Measurements from ENCODE around the gene TADA2B. TPM values are rescaled to one million over a fixed set of nuclear protein-coding genes. Genes with fewer than 3 reads are reported as not detected.

The TADA2B gene
- total RNA-seq, 3 donors from 2014 or later (not counting 1 experiment from before 2014, with no cell fraction given) = 22.7 to 36.3 (median 35.9) TPM

- ATAC-seq = peak; percentile 76 to 91 (median 83)
- Mint-ChIP-seq H3K27me3 (ENCODE audit: low read depth in 2 of 2) (no peaks in the 10 kb centered on the region), H3K4me3 (peak overlapping the region; percentile 95), H3K9me3 (no peaks in the 10 kb centered on the region), H3K4me1 (peaks cover 39 to 56% of the 10 kb centered on the region in 2 donors), H3K36me3 (no peaks in the 10 kb centered on the region), H3K27ac (peak overlapping the region; percentile 84 to 95)
- DNase-seq = peak; percentile 90 to 95
- no peak for TF ChIP-seq CTCF (IDR thresholded peaks at IDR 0.05)
- Histone ChIP-seq H3K9me3 (ENCODE audit: control insufficient read depth, insufficient read depth, low read length) (no peaks in the 10 kb centered on the region), H3K36me3 (ENCODE audit: control insufficient read depth, insufficient read depth, low read length) (no peaks in the 10 kb centered on the region), H3K4me3 (ENCODE audit: low read length) (peak overlapping the region; percentile 78), H3K27ac (ENCODE audit: low read length) (peak overlapping the region; percentile 50), H3K4me1 (ENCODE audit: control insufficient read depth, insufficient read depth, low read length) (peaks cover 51% of the 10 kb centered on the region), H3K27me3 (ENCODE audit: control insufficient read depth, insufficient read depth, low read length) (no peaks in the 10 kb centered on the region)
- under 1% methylated on average over 90 of the region's 90 CpGs for WGBS (ENCODE audit: insufficient coverage)
- intact Hi-C loops (cut with micrococcal nuclease) = loop anchor here (1.0 kb wide), 1 partner anchor 56 kb away; no protein-coding TSS in a partner anchor
These were observed 479 bp upstream of the TADA2B start for GRCh38 chr4:7042503-7043283.

GRCh38 chr4:7044137-7044930 is 1.2 kb downstream of the TADA2B start:
- intact Hi-C loops (cut with micrococcal nuclease) = loop anchor here (1.0 kb wide), 1 partner anchor 24 kb away; the partner anchor contains the start of gene GRPEL1
- Histone ChIP-seq H3K4me1 (ENCODE audit: control insufficient read depth, insufficient read depth, low read length) (peaks cover 51% of the 10 kb centered on the region), H3K9me3 (ENCODE audit: control insufficient read depth, insufficient read depth, low read length) (no peaks in the 10 kb centered on the region), H3K4me3 (ENCODE audit: low read length) (peak overlapping the region; percentile 85), H3K36me3 (ENCODE audit: control insufficient read depth, insufficient read depth, low read length) (no peaks in the 10 kb centered on the region), H3K27ac (ENCODE audit: low read length) (peak overlapping the region; percentile 65), H3K27me3 (ENCODE audit: control insufficient read depth, insufficient read depth, low read length) (no peaks in the 10 kb centered on the region)
- peak overlapping the region; percentile 87 for H3K4me3 Mint-ChIP-seq
- no peak for DNase-seq
- no peak for ATAC-seq
- peaks cover 39 to 65% of the 10 kb centered on the region in 2 donors for H3K4me1 Mint-ChIP-seq
- TF ChIP-seq CTCF (IDR thresholded peaks at IDR 0.05) = no peak
- no peaks in the 10 kb centered on the region for H3K9me3 Mint-ChIP-seq
- no peaks in the 10 kb centered on the region for H3K27me3 Mint-ChIP-seq (ENCODE audit: low read depth in 2 of 2)
- no peaks in the 10 kb centered on the region for H3K36me3 Mint-ChIP-seq
- H3K27ac Mint-ChIP-seq = peak overlapping the region; percentile 60 to 95
- WGBS (ENCODE audit: insufficient coverage) = 39% methylated on average over 28 of the region's 29 CpGs

- ATAC-seq (no peak), DNase-seq (no peak)
- Mint-ChIP-seq H3K27me3 (ENCODE audit: low read depth in 2 of 2) (no peaks in the 10 kb centered on the region), H3K36me3 (no peaks in the 10 kb centered on the region), H3K4me3 (peak overlapping the region; percentile 60), H3K9me3 (no peaks in the 10 kb centered on the region), H3K4me1 (peaks cover 39 to 71% of the 10 kb centered on the region in 2 donors), H3K27ac (no peak overlapping the region)
- Histone ChIP-seq H3K27me3 (ENCODE audit: control insufficient read depth, insufficient read depth, low read length) (no peaks in the 10 kb centered on the region), H3K4me3 (ENCODE audit: low read length) (no peak overlapping the region), H3K4me1 (ENCODE audit: control insufficient read depth, insufficient read depth, low read length) (peaks cover 51% of the 10 kb centered on the region), H3K27ac (ENCODE audit: low read length) (no peak overlapping the region), H3K36me3 (ENCODE audit: control insufficient read depth, insufficient read depth, low read length) (no peaks in the 10 kb centered on the region), H3K9me3 (ENCODE audit: control insufficient read depth, insufficient read depth, low read length) (no peaks in the 10 kb centered on the region)
- no peak for TF ChIP-seq CTCF (IDR thresholded peaks at IDR 0.05)
- intact Hi-C loops (cut with micrococcal nuclease) = no loop called here
- WGBS (ENCODE audit: insufficient coverage) = 89% methylated on average over 8 of the region's 8 CpGs
These were observed 2.4 kb downstream of the TADA2B start for GRCh38 chr4:7045553-7045952.
